Uterus (tissue), 2 donors: ENCODE measurements around the gene ARID1B.

Experiments
- POLR2A ChIP-seq, 2 donors: fragments of 450-650 bp; IDR thresholded peaks; one replicate each; pipeline ENCODE4 v1.6.1; 2016; ENCODE audit warnings: antibody characterized with exemption in 2 of 2, mild to moderate bottlenecking in 1 of 2, moderate library complexity in 1 of 2
- TF ChIP-seq, protein P1 (sequence below), 4 experiments: fragments of 200-600 bp in 2 of 4; fragments of 450-650 bp in 2 of 4; sonication (generic) in 2 of 4; IDR thresholded peaks; one replicate each; pipeline ENCODE4 v1.5.1; 2016 to 2019; ENCODE audit warnings: antibody characterized with exemption in 4 of 4, mild to moderate bottlenecking in 2 of 4, moderate library complexity in 1 of 4

DNA sequence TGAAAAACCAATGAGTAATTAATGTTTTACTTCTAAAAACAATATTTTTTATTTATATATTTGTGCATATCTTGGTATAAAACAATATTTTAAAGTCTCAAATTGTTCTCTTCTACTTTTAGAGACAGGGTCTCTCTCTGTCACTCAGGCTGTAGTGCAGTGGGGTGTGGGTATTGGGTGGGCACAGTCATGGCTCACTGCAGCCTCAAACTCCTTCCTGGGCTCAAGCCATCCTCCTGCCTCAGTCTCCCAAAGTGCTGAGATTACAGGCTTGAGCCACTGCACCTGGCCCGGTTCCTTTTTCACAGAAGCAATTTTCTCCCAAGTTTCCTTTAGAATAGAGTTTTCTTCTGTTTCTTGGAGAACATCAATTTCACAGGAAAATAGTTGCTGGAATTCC, 443.3 kb downstream of the ARID1B start:
- TF ChIP-seq, protein P1, sequence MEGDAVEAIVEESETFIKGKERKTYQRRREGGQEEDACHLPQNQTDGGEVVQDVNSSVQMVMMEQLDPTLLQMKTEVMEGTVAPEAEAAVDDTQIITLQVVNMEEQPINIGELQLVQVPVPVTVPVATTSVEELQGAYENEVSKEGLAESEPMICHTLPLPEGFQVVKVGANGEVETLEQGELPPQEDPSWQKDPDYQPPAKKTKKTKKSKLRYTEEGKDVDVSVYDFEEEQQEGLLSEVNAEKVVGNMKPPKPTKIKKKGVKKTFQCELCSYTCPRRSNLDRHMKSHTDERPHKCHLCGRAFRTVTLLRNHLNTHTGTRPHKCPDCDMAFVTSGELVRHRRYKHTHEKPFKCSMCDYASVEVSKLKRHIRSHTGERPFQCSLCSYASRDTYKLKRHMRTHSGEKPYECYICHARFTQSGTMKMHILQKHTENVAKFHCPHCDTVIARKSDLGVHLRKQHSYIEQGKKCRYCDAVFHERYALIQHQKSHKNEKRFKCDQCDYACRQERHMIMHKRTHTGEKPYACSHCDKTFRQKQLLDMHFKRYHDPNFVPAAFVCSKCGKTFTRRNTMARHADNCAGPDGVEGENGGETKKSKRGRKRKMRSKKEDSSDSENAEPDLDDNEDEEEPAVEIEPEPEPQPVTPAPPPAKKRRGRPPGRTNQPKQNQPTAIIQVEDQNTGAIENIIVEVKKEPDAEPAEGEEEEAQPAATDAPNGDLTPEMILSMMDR (IDR thresholded peaks at IDR 0.05) = no peak
- TF ChIP-seq POLR2A (IDR thresholded peaks at IDR 0.05) = no peak
